DOHH2 (cell line): Measurements from ENCODE around the gene KMT5C.

Experiments
- H3F3A ChIP-seq: fragments of 200-600 bp; sonication (generic), shearing (Covaris generic); 2 replicates; pipeline ENCODE4 v1.6.0; 2016; ENCODE audit warnings: antibody characterized with exemption, mild to moderate bottlenecking; ENCODE audit not compliant: control insufficient read depth, insufficient read depth
- H3K27ac ChIP-seq: fragments of 200-600 bp; sonication (generic); 2 replicates; pipeline ENCODE4 v1.5.1; 2014; ENCODE audit warnings: low read depth, mild to moderate bottlenecking, low read length, moderate library complexity
- H3K27me3 ChIP-seq: fragments of 200-600 bp; sonication (generic); 2 replicates; pipeline ENCODE4 v1.6.1; 2014; ENCODE audit warnings: mild to moderate bottlenecking, low read length, mixed read lengths; ENCODE audit not compliant: control insufficient read depth
- H3K36me3 ChIP-seq: fragments of 200-600 bp; sonication (generic); 2 replicates; pipeline ENCODE4 v1.6.1; 2014; ENCODE audit warnings: mild to moderate bottlenecking, low read length, moderate library complexity, mixed read lengths; ENCODE audit not compliant: control insufficient read depth
- H3K4me1 ChIP-seq: fragments of 200-600 bp; sonication (generic); 2 replicates; pipeline ENCODE4 v1.6.1; 2014; ENCODE audit warnings: mild to moderate bottlenecking, low read length, mixed read lengths; ENCODE audit not compliant: control insufficient read depth
- H3K4me2 ChIP-seq: fragments of 200-600 bp; sonication (generic); 2 replicates; pipeline ENCODE4 v1.6.0; 2014; ENCODE audit warnings: mild to moderate bottlenecking, low read length, moderate library complexity
- H3K4me3 ChIP-seq: fragments of 200-600 bp; sonication (generic); 2 replicates; pipeline ENCODE4 v1.5.1; 2014; ENCODE audit warnings: mild to moderate bottlenecking, low read length, mixed read lengths
- H3K79me2 ChIP-seq: fragments of 200-600 bp; sonication (generic); 2 replicates; pipeline ENCODE4 v1.6.1; 2014; ENCODE audit warnings: mild to moderate bottlenecking, low read length, mixed read lengths; ENCODE audit not compliant: control insufficient read depth
- H3K9me2 ChIP-seq: fragments of 200-600 bp; sonication (generic); replicated peaks from 2 replicates; pipeline ENCODE4 v1.6.1; 2014; ENCODE audit warnings: mild to moderate bottlenecking, low read length, mixed read lengths; ENCODE audit not compliant: control insufficient read depth
- H3K9me3 ChIP-seq: fragments of 200-600 bp; sonication (generic); 2 replicates; pipeline ENCODE4 v1.6.1; 2014; ENCODE audit warnings: antibody characterized with exemption, low read length, mixed read lengths; ENCODE audit not compliant: control insufficient read depth, insufficient read depth
- H4K20me1 ChIP-seq: fragments of 200-600 bp; sonication (generic); 2 replicates; pipeline ENCODE4 v1.6.0; 2014; ENCODE audit warnings: low read depth, mild to moderate bottlenecking, antibody characterized with exemption, low read length, moderate library complexity; ENCODE audit not compliant: control insufficient read depth, insufficient read depth
- CTCF ChIP-seq: fragments of 200-600 bp; sonication (generic); IDR thresholded peaks from one replicate; pipeline ENCODE4 v1.5.1; 2014; ENCODE audit warnings: antibody characterized with exemption, mild to moderate bottlenecking, low read depth, low read length; ENCODE audit not compliant: poor library complexity, severe bottlenecking
- EZH2phosphoT487 ChIP-seq: fragments of 200-600 bp; sonication (generic); IDR thresholded peaks from 2 replicates; pipeline ENCODE4 v1.6.1; 2017; ENCODE audit warnings: borderline replicate concordance, mild to moderate bottlenecking, antibody characterized with exemption, low read length, moderate library complexity, mixed read lengths

The KMT5C gene

GRCh38 chr19:55320844-55321419 is 18.7 kb upstream of the KMT5C start:
- Histone ChIP-seq H3K4me1 (no peaks in the 10 kb centered on the region), H3K27me3 (peaks cover 16% of the 10 kb centered on the region; the same call in 1 of the 2 replicates), H3K9me3 (no peaks in the 10 kb centered on the region), H3K4me2 (no peak overlapping the region), H3F3A (no peaks in the 10 kb centered on the region), H3K27ac (no peak overlapping the region), H3K4me3 (no peak overlapping the region), H4K20me1 (no peaks in the 10 kb centered on the region), H3K79me2 (no peaks in the 10 kb centered on the region), H3K9me2 (no peaks in the 10 kb centered on the region), H3K36me3 (no peaks in the 10 kb centered on the region)
- TF ChIP-seq EZH2phosphoT487 (no peak), CTCF (no peak)

DNA sequence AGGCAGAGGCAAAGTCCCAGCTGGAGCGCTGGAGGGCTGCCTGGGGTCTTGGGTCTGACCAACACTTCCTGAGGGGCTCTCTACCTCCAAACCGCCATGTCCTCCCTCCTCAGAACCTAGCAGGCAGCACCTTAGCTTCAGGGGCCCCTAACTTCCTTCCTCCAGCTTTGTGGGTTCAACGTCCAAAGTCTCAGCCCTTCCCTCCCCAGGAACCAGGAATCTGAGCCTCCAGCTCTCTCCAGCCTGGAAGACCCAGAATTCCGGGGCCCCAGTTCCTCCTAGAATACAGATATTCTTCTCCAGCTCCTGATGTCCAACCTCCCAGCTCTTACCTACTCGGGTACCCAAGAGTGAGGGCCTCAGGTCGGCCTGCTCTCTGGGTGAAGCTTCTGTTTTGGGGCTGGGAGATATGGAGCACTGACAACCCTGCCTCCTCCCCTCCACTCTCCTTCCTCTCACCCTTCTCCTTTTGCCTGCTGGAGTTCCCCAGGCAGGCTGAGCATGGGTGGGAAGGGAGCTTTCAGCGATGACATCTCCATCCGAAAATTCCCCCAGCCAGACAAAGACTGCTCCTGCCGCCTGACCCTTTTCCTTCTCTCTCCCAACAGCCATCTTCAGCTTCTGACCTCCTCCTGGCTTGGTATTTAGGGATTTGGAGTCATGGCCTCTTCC is 18.1 kb upstream of the KMT5C start:
- H3K4me1 ChIP-seq = no peaks in the 10 kb centered on the region

DNA sequence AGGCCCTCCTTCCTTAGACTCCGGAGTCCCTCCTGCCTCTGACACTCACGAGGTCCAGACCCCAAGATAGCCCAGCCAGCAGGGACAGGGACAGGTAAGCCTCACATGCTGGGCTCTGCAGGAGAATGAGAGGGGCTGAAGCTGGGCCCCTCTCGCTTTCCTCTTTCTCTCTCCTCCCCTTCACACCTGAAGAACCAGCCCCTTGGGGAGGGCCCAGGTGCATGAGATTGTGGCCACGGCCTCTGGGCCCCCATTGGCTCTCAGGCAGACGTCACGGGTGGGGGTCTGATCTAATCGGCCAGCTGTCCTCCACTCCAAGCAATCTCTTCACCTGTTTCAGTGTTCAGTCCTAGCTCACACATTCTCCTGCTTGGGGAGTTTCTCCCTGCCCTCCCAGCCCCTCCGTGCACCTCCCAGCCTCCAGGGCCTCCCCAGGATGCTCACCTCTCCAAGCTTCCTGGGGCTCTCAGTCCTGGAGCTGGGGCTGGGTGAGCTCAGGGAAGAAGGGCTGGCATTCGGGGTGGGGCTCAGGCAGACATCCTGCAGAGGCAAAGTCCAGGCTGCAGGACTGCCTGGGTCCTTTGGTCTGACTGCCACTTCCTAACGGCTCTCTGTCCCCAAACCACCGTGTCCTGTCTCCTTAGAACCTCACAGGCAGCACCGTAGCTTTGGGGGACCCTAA is 17.3 kb upstream of the KMT5C start:
- no peaks in the 10 kb centered on the region for H3F3A ChIP-seq
- no peak overlapping the region for H3K4me2 ChIP-seq
- peaks cover 16% of the 10 kb centered on the region; the same call in 1 of the 2 replicates for H3K27me3 ChIP-seq
- H3K9me3 ChIP-seq = no peaks in the 10 kb centered on the region
- H3K36me3 ChIP-seq = no peaks in the 10 kb centered on the region
- no peaks in the 10 kb centered on the region for H3K9me2 ChIP-seq
- H3K27ac ChIP-seq = no peak overlapping the region
- no peaks in the 10 kb centered on the region for H3K4me1 ChIP-seq
- H3K79me2 ChIP-seq = no peaks in the 10 kb centered on the region
- TF ChIP-seq EZH2phosphoT487 = no peak
- TF ChIP-seq CTCF = no peak
- H4K20me1 ChIP-seq = no peaks in the 10 kb centered on the region
- H3K4me3 ChIP-seq = no peak overlapping the region

More for the DNA sequence above, 18.1 kb upstream of the KMT5C start:
- no peak for TF ChIP-seq EZH2phosphoT487
- TF ChIP-seq CTCF = no peak
- no peak overlapping the region for H3K4me3 ChIP-seq
- H3K9me2 ChIP-seq = no peaks in the 10 kb centered on the region
- H4K20me1 ChIP-seq = no peaks in the 10 kb centered on the region
- no peak overlapping the region for H3K4me2 ChIP-seq
- no peaks in the 10 kb centered on the region for H3K79me2 ChIP-seq
- H3K9me3 ChIP-seq = no peaks in the 10 kb centered on the region
- peaks cover 16% of the 10 kb centered on the region; the same call in 1 of the 2 replicates for H3K27me3 ChIP-seq
- H3K36me3 ChIP-seq = no peaks in the 10 kb centered on the region
- no peak overlapping the region for H3K27ac ChIP-seq
- no peaks in the 10 kb centered on the region for H3F3A ChIP-seq
